Gastrocnemius medialis (tissue), 4 donors: ENCODE measurements around the gene ST8SIA1.
"Not testable (repeated sequence)": the region's sequence is repeated elsewhere in the genome, so short reads cannot be mapped to it uniquely, and the experiment has no call there.

ENCODE experiments used
- CTCF ChIP-seq, 5 experiments: fragments of 450-650 bp in 3 of 5; fragments of 200-600 bp in 2 of 5; sonication (generic) in 2 of 5; IDR thresholded peaks in 4 of 5; conservative IDR thresholded peaks in 1 of 5; 1 replicate in 4 of 5; 2 replicates in 1 of 5; pipeline ENCODE4 v1.5.1; 2016 to 2019; ENCODE audit warnings: antibody characterized with exemption in 5 of 5, mild to moderate bottlenecking in 3 of 5, moderate library complexity in 3 of 5
- POLR2A ChIP-seq, 2 donors: fragments of 450-650 bp; IDR thresholded peaks; one replicate each; pipeline ENCODE4 v1.6.1; 2017; ENCODE audit warnings: antibody characterized with exemption in 2 of 2, mild to moderate bottlenecking in 2 of 2, moderate library complexity in 2 of 2

- not testable (repeated sequence) for TF ChIP-seq CTCF (IDR thresholded peaks at IDR 0.05 in 4 of 5, conservative IDR thresholded peaks at IDR 0.05 in 1 of 5); POLR2A (IDR thresholded peaks at IDR 0.05)
Observed at GRCh38 chr12:22146686-22147085, 187.8 kb downstream of the ST8SIA1 start.
